Memory B cell (primary cell): ENCODE data around the gene RAI1.

ENCODE experiments used
- ATAC-seq: fragments of 150-1000 bp; cut with Tn5 transposase; 2 replicates; pipeline ENCODE4 v1.10.0; 2021; ENCODE audit warnings: low read depth, mild to moderate bottlenecking, moderate library complexity
- DNase-seq, 2 donors: peaks; one replicate each; pipeline ENCODE4 v3.0.0; 2022; ENCODE audit warnings: low spot score in 2 of 2
- H3K27ac Mint-ChIP-seq: one replicate; pipeline ENCODE4 v1.8.0; 2022; ENCODE audit warnings: mild to moderate bottlenecking, moderate library complexity, mixed read lengths
- H3K27me3 Mint-ChIP-seq: one replicate; pipeline ENCODE4 v1.8.0; 2022; ENCODE audit warnings: mixed read lengths
- H3K36me3 Mint-ChIP-seq: one replicate; pipeline ENCODE4 v1.8.0; 2022; ENCODE audit warnings: mild to moderate bottlenecking, mixed read lengths
- H3K4me1 Mint-ChIP-seq: one replicate; pipeline ENCODE4 v1.8.0; 2022; ENCODE audit warnings: mixed read lengths
- H3K4me3 Mint-ChIP-seq: one replicate; pipeline ENCODE4 v1.8.0; 2022; ENCODE audit warnings: mild to moderate bottlenecking, moderate library complexity, mixed read lengths
- H3K9me3 Mint-ChIP-seq: one replicate; pipeline ENCODE4 v1.8.0; 2022; ENCODE audit warnings: mixed read lengths

Gene RAI1

DNA sequence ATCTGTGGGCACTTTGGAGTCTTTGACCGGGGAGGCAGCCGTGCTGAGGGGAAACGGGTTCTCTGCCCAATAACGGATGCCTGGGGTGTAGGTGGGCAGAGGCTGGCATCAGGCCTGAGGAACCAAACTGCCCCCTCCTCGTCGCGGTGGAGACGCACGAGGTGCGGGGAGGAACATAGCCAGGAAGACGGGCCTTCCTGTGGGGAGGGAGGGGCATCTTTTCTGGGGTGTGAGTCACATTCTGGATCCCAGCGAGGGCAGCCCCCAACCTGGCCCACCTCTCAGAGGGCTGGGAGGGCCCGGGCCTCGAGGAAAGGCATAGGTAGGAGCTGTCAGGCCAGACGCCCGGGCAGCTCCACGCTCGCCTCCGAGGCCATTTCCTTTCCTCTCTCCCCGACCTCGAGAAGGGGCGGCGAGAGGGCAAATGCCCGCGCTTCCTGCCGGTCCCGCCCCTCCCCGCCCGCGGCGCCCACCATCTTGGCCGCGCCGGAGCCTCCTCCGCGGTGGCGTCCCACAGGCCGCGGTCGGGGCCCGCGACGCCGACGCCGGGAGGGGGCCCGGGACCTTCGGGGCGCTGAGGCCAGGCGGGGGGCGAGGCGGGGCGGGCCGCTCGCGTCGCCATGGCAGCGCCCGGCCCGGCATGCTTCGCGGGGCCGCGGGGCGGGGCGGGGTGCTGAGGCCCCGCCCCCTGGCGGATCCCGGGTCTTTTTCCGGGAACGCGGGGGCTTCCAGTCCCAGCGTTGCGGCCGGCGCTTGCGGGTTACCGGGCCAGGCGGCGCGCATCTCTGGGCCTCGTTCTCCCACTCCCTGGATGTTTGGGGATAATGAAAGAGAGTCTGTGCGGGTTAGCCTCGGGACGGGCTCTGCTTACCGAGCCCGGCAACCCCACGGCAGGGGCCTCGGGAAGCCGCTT, 13.2 kb downstream of the RAI1 start:
- Mint-ChIP-seq H3K27me3 (no peaks in the 10 kb centered on the region), H3K9me3 (no peaks in the 10 kb centered on the region), H3K4me1 (peaks cover 48% of the 10 kb centered on the region), H3K36me3 (no peaks in the 10 kb centered on the region), H3K27ac (peak overlapping the region; percentile 98), H3K4me3 (peak overlapping the region; percentile 87)
- DNase-seq (peak; percentile 55 to 77), ATAC-seq (peak; percentile 84)

DNA sequence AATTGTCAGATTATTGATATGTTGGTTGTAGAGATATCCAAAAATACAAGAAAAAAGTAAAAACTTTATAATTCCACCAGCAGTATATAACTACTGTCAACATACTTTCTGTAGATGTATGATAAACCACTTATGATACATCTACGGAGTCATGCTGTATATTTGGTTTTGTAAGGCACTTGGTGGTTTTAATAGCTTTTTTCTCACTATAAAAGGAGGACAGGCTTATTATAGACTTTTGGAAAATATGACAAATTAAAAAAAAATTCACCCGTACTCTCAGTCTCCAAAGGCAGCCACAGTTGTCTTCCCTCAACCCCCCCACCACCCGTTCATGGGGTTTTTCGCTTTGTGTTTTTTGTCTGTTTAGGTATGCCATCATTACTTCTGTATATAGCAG, 14.8 kb downstream of the RAI1 start:
- H3K9me3 Mint-ChIP-seq: no peaks in the 10 kb centered on the region
- no peaks in the 10 kb centered on the region for H3K27me3 Mint-ChIP-seq
- H3K4me3 Mint-ChIP-seq: no peak overlapping the region
- no peaks in the 10 kb centered on the region for H3K36me3 Mint-ChIP-seq
- no peak for ATAC-seq
- no peak overlapping the region for H3K27ac Mint-ChIP-seq
- H3K4me1 Mint-ChIP-seq: peaks cover 44% of the 10 kb centered on the region
- no peak for DNase-seq

GRCh38 chr17:17696882-17697633, 15.8 kb downstream of the RAI1 start:
- peak overlapping the region; percentile 26 for H3K27ac Mint-ChIP-seq
- no peak overlapping the region for H3K4me3 Mint-ChIP-seq
- no peaks in the 10 kb centered on the region for H3K36me3 Mint-ChIP-seq
- ATAC-seq: no peak
- peaks cover 40% of the 10 kb centered on the region for H3K4me1 Mint-ChIP-seq
- no peaks in the 10 kb centered on the region for H3K9me3 Mint-ChIP-seq
- peaks cover 6% of the 10 kb centered on the region for H3K27me3 Mint-ChIP-seq
- no peak for DNase-seq

- no peak overlapping the region for H3K27ac Mint-ChIP-seq
- peaks cover 32% of the 10 kb centered on the region for H3K4me1 Mint-ChIP-seq
- no peak overlapping the region for H3K4me3 Mint-ChIP-seq
- ATAC-seq (no peak), DNase-seq (no peak)
- peaks cover 6% of the 10 kb centered on the region for H3K27me3 Mint-ChIP-seq
- H3K36me3 Mint-ChIP-seq: no peaks in the 10 kb centered on the region
- no peaks in the 10 kb centered on the region for H3K9me3 Mint-ChIP-seq
Measured at GRCh38 chr17:17698371-17698770, 17.1 kb downstream of the RAI1 start.

DNA sequence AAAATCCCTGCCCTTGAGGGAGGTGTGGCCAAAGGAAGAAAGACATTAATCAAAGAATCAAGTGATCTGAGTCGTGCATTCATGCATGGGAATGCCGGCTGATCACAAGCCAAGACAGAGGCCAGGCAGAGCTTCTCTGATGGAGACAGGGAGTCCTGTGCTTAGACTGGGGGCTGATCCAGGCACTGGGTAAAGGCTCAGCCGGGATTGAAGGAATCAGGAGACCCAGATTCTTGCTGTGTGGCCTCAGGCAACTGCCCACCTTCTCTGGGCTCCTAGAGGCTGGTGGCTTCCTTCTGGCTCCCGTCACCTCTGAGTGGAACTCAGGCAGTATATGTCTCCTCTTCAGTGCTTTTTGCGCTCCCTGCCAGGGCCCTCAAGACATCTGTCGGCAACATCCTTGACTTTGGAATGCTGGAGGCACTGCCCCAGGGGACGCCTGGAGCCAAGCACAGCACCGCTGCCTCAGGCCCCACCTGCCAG, 17.7 kb downstream of the RAI1 start:
- Mint-ChIP-seq H3K27ac (no peak overlapping the region), H3K4me3 (no peak overlapping the region), H3K36me3 (no peaks in the 10 kb centered on the region), H3K27me3 (peaks cover 6% of the 10 kb centered on the region), H3K9me3 (no peaks in the 10 kb centered on the region), H3K4me1 (peaks cover 28% of the 10 kb centered on the region)
- ATAC-seq (no peak), DNase-seq (no peak)

GRCh38 chr17:17699491-17699890, 18.2 kb downstream of the RAI1 start:
- no peak overlapping the region for H3K27ac Mint-ChIP-seq
- H3K27me3 Mint-ChIP-seq: peaks cover 6% of the 10 kb centered on the region
- no peak overlapping the region for H3K4me3 Mint-ChIP-seq
- H3K36me3 Mint-ChIP-seq: no peaks in the 10 kb centered on the region
- DNase-seq: no peak
- ATAC-seq: no peak
- H3K4me1 Mint-ChIP-seq: peaks cover 25% of the 10 kb centered on the region
- no peaks in the 10 kb centered on the region for H3K9me3 Mint-ChIP-seq

DNA sequence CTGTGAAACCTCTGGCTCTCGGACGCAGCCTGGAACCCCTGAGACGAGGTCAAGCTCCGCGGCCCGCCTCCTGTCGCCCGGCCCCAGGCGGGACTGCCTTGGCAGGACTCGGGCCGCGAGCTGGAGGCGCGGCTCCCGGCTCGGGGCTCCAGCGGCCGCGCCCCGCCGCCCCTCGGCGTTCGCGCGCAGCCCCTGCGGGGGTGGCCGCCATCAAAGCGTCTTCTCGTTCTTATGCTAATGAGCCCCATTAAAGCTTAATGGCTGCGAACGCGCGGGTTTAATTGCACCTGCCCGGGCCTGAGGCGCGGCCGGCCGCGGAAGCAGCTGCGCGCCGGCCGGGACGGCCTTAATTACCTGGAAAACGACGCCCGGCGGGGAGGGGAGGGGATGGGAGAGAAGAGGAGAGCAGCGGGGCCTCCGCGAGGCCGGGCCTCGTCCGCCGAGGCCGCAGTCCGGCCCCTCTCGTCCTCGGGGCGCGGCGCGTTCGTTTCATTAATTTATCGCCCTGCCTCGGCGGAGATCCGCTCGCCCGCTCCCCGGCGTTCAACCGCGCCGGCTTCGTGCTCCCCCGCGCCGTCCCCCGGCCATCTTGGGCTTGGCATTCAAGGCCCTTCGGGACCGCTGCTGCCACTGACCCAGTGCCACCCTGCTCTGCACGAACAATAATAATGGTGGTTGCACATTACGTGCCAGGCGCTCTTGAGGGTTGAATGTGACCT, 19.2 kb downstream of the RAI1 start:
- ATAC-seq (peak; percentile 51), DNase-seq (no peak)
- H3K4me1 Mint-ChIP-seq: peaks cover 22% of the 10 kb centered on the region
- no peak overlapping the region for H3K27ac Mint-ChIP-seq
- no peaks in the 10 kb centered on the region for H3K9me3 Mint-ChIP-seq
- peaks cover 6% of the 10 kb centered on the region for H3K27me3 Mint-ChIP-seq
- H3K36me3 Mint-ChIP-seq: no peaks in the 10 kb centered on the region
- peak overlapping the region; percentile 68 for H3K4me3 Mint-ChIP-seq

DNA sequence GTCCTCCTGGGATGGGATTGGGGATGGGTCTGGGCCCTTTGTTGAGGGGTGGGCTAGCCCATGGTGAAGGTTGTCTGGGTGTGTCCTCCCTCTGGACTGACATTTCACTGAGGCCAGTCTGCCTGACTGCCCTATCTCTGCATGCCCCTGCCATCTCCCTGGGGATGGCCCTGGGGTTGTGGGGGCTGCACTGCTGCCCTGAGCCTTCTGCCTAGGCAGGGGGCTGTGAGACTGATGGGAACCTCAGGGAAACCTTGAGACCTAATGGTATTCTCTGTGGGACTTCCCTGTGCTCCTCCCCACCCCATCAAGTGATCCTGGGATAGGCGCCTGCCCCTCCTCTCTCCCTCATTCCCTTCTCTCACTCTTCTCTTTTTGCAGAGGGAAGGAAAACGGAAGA, 19.9 kb downstream of the RAI1 start:
- Mint-ChIP-seq H3K27me3 (peaks cover 6% of the 10 kb centered on the region), H3K9me3 (no peaks in the 10 kb centered on the region), H3K36me3 (no peaks in the 10 kb centered on the region), H3K4me1 (peaks cover 19% of the 10 kb centered on the region), H3K27ac (no peak overlapping the region), H3K4me3 (peak overlapping the region; percentile 68)
- ATAC-seq (no peak), DNase-seq (no peak)

DNA sequence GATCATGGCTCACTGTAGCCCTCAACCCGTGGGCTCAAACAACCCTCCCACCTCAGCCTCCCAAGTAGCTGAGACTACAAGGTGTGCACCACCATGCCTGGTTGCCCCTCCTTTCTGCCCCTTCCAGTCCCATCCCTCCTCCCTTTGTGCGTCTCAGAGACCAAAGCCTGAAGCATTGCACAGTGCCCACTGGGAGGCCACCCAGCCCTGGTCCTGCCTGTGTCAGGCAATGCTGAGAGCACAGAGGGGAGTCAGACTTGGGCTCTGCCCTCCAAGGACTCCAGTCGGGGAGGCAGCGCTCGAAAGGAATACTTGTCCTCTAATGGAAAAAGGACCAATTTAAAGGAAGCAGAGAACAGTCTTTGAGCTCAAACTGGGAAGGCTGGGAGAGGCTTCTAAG, 20.4 kb downstream of the RAI1 start:
- Mint-ChIP-seq H3K27ac (no peak overlapping the region), H3K4me3 (peak overlapping the region; percentile 68), H3K36me3 (no peaks in the 10 kb centered on the region), H3K4me1 (peaks cover 21% of the 10 kb centered on the region), H3K27me3 (peaks cover 6% of the 10 kb centered on the region), H3K9me3 (no peaks in the 10 kb centered on the region)
- ATAC-seq (no peak), DNase-seq (no peak)

DNA sequence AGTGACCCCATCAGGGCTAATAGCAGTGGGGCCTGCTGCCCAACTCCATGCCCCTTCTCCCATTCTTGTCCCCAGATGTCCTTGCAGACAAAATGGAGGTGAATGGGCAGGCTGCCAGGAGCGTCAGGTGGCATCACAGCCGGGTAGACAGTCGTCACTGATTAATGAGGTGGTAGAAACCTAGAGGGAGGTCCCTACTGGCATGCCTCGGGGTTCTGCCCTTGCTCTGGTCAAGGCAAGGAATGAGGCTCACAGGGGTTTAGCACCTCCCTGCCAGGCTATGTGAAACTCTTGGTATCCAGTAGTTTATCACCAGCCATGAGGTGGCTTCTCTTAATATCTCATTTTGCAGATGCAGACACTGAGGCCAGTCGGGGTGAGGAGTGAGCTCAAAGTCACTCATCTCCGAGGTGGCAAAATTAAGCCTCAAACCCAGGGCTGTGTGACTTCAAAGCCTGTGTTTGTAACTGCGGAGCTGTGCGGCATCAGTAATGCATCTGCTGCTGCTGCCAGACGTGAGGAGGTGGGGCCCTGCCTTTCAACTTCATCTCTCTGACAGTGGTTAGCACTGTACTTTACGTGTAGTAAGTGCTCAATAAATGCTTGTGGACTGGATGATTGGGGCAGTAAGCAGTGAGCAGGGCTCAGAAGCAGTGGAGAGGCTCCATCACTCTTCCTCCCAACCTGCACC, 21.3 kb downstream of the RAI1 start:
- no peak overlapping the region for H3K4me3 Mint-ChIP-seq
- H3K4me1 Mint-ChIP-seq: peaks cover 16% of the 10 kb centered on the region
- no peaks in the 10 kb centered on the region for H3K9me3 Mint-ChIP-seq
- DNase-seq (no peak), ATAC-seq (no peak)
- H3K27me3 Mint-ChIP-seq: peaks cover 6% of the 10 kb centered on the region
- H3K36me3 Mint-ChIP-seq: no peaks in the 10 kb centered on the region
- H3K27ac Mint-ChIP-seq: no peak overlapping the region

GRCh38 chr17:17703140-17703919, 22.1 kb downstream of the RAI1 start:
- Mint-ChIP-seq H3K27ac (no peak overlapping the region), H3K9me3 (no peaks in the 10 kb centered on the region), H3K4me1 (peaks cover 15% of the 10 kb centered on the region), H3K27me3 (peaks cover 6% of the 10 kb centered on the region), H3K36me3 (no peaks in the 10 kb centered on the region), H3K4me3 (no peak overlapping the region)
- no peak for ATAC-seq
- no peak for DNase-seq

GRCh38 chr17:17704931-17705330, 23.7 kb downstream of the RAI1 start:
- Mint-ChIP-seq H3K36me3 (no peaks in the 10 kb centered on the region), H3K27me3 (peaks cover 6% of the 10 kb centered on the region), H3K27ac (no peak overlapping the region), H3K4me3 (no peak overlapping the region), H3K4me1 (peaks cover 13% of the 10 kb centered on the region), H3K9me3 (no peaks in the 10 kb centered on the region)
- ATAC-seq: no peak
- DNase-seq: no peak
